ENCODE results near the gene R3HCC1L.

Gene R3HCC1L

DNA sequence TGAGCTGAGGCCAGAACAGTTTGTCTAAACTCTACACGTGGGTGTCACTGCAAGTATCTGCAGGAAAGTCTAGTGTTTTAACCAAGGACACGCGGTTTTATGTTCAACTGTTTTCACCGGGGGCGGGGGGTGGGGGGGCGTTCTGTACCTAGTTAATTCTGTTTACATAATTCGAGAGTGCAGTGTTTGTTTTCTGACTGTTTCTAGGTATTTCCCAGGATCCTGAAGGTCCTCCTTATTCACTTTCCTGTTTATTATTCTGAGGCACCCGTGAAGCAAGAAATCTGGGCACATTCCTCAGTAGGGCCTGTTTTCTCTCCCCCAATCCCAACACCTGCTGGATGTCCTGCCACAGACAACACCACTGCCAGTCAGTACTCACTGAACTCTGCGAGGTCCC is 125.9 kb downstream of the R3HCC1L start:
- no peak for DNase-seq (ENCODE audit: low read depth)

DNA sequence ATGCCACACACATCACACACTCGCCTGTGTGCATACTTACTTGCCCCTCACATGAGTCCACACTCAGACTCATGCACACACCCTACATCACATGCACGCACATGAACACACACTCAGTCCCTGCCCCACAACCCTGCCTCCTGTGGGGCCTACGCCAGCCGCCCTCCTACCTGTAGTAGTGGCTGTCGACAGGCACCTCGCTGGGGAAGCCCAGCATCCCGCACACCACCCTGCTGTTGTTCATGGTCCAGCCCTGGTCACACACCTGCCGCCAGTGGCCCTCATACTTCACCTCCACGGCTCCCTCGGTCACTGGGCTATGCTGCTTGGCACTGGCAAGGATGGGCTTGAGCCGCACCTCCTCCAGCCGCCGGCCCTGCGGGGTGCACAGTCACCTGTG is 126.3 kb downstream of the R3HCC1L start:
- no peak for DNase-seq (ENCODE audit: low read depth)

DNA sequence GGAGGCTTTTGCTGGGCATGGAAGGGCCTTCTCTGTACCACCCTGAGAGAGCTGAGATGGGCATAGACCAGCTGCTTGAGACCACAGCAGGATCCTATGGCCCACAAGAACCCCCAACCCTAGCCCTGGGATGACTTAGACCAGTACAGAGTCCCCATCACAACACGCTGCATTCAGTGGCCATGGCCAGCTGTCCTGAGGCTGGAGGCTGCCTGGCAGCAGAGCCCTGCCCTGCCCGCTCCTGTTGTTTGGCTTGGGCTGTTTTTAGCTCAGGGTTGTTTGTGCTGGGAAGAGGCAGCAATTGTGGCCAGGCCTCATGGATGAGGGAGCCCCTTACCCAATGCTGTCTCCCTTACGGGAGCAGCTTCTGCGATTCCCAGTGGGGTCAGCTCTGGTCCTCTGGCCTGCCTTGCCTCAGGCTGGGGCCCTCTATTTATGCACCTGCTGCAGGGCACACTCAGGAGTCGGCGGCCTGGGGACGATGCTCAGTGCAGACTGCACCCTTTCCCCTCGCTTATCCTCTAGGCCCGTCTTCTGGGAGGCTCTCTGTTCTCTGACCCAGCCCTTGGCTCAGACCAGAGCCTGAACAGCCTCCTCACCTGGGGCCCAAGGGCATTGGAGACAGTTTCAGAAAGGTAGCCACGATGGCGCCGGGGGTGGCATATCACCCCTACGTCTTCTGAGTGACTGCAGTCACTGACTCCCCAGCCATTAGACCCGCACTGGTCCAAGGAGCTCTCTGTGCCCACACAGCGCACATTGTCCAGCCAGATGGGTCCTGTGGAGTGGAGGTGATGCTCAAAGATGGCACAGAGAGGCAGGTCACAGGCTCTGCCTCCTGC is 127.2 kb downstream of the R3HCC1L start:
- no peak for DNase-seq (ENCODE audit: low read depth)

DNA sequence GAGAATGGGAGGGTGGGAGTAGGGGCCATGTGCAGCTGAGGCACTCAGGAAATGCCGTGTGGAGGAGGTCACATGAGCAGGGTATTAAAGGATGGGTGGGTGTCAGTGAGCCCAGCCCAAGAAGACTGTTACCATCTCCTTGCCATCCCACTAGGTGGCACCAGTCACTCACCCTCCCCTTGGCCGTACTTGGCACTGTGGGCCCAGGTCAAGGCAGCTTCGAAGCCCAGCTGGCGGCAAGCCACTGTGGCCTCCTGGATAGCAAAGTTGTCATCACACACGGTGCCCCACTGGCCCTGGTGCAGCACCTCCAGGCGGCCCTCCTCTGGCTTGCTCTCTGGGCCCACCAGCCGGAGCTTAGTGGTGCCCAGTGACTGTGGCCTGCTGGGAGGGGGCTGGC is 128.1 kb downstream of the R3HCC1L start:
- DNase-seq (ENCODE audit: low read depth) = no peak

DNA sequence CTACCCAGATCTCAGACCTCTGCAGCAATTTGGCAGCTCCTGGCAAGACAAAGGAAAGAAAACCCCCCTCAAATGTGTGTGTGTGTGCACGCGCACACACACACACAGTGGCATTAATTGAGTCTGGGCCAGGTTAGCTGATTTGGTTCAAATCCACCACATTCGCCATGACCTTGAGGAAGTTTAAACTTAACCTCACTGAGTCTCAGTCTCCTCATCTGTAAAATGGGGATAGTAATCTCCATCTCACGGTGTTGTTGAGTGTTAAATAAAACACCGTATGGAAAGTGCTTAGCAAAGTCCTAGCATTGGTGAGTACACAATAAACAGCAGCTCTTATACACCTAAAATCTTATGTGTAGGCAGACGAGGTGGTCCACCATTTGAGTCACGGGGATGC is 128.6 kb downstream of the R3HCC1L start:
- DNase-seq (ENCODE audit: low read depth) = no peak

DNA sequence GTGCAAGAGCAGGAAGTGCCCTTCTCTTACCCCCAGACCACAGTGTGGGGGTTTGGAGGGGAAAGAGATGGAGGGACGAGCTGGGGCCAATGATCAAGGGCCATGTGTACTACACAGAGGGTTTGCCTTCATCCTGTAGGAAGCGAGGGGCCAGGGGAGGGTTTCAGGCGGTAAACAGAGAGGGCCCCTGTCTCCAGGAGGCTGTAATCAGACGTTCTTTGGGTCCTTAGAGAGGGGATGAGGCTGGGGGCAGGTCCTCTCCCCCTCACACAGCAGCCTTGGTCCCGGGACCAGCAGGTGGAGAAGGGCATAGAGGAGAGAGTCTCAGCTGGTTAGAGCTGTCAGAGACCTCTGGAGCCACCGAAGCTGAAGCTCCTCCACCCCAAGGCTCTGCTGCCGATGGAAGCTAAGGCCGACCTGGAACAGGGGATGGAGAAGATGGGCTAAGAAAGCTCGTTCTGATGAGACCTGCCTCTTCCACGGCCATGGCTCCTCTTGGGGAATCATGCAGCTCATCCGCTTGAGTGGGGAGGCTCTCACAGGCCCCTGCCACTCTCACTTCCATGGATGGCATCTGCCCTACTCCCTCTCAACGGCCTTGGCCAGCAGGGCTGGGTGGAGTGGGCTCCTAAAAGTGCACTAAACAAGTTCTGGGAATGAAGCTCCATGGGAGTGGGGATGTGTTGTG is 130.1 kb downstream of the R3HCC1L start:
- DNase-seq (ENCODE audit: low read depth) = no peak

DNA sequence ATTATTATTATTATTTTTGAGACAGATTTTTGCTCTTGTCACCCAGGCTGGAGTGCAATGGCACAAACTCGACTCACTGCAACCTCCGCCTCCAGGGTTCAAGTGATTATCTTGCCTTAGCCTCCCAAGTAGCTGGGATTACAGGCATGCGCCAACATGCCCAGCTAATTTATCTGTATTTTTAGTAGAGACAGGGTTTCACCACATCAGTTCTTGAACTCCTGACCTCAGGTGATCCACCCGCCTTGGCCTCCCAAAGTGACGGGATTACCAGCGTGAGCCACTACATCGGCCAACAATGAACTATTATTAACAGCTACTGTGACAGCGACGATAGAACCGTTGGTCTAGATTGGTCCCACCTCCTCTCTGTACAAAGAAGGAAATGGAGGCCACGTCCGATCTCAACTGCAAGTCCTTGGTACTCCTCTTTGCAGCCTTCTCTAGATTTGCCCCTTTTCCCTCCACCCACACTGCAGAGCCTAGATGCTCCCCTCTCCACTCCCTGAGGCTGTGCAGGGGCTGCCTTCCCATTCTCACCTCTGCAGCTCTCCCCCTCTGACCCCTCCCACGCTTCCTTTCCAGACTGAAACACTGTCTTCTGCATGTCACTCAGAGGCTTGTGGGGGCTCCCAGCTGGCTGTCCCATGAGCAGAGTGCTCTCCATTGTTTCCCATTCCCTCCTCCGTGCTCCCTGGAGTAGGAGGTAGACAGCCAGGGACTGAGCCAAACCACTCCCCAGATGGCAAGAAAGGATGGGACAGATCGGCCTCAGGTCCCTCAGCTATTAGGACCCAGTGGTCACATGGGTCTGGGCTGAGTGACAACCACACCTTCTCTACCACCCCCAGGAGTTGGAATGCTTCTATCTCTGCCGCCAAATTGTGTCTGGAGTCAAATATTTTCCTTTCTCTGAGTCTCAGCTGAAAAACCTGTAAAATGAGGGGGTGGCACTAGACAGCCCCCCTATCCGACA is 131.2 kb downstream of the R3HCC1L start:
- DNase-seq (ENCODE audit: low read depth) = no peak

DNA sequence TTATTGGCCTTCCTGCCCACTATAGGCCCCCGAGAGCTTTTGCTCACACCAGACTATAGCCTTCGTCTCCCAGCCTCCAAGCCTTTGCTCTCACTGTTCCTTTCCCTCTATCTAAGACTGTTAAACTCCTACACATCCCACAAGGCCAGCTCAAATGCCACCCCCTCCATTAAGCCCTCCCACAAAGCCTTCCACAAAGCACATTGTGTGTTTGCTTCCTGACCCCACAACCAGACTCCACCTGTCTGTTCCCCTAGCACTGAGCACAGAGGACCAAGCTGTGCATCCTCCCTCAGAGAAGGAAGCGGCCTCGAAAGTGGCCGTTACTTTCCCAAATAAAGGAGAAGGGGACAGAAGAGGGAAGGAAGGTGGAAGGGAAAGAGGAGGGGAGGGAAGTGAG is 132.2 kb downstream of the R3HCC1L start:
- DNase-seq (ENCODE audit: low read depth) = no peak

DNA sequence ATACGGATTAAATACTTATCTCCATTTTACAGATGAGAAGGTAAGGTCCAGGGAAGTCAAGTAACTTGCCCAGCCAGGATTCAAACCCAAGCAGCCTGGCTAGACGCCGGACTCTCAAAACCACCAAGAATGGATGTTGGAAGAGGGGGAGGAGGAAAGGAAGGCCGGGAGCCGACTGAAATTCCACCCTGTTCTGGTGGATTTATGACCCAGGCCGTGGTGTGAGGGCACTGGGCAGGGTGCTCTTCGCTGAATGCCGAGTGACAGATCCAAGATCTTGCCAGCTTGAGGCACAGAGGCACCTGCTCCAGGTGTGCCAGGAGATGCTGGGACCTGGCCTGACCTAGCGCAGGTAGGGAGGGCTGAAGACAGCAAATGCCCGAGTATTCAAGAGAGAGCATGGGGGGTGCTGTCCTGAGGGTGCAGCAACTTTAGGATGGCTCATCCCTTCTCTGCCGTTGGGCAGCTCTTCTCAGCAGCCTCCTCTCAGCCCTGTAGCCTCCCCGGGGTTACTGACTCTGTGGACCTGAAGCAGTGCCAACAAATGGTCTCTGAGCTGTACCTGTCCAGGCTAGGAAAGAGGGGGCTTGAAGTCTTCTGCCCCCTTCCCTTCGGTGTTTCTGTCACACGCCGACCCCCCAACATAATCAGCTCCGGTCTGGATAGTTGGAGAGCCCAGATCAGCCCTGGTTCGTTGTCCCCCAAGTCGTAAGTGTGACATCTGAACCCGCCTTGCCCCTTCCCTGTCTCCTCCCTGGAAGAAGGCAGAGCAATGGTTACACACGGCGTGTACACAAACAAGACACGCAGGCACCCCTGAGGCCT is 132.8 kb downstream of the R3HCC1L start:
- no peak for DNase-seq (ENCODE audit: low read depth)

DNA sequence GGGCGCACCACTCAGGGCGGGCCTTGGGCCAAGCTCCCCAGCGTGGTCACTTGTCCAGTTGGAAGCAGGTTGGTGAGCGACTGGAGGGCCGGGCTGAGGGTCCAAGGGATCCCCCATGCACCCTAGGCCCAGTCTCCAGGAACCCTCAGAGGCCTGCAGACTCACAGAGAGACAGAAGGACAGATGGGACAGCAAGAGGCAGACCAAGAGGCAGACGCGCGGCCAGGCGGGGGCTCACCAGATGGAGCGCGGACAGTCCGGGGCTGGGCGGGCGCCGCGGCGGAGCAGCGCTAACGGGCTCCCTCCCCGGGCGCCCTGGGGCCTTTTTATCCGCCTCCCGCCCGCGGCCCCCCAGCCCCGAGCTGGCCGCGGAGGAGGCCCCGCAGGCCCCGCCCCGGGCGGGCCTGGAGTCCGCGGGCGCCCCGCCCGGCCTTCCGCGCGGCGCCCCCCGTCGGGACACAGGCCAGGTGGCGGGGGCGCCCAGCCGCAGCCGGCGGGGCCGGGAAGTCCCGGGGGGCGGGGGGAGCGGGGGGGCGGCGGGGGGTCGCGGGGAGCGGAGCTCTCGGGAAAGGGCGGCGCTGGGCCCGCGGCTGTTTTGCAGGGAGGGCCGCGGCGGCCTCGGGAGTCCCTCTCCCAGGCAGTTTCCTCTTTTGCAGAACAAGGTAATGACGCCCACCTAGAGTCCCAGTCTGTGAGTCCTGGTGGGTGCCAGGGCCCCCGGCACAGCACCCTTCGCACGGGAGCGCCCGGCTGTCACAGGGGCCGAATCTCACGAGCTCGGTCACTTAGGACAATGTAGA is 133.6 kb downstream of the R3HCC1L start, which contains the start of gene LOXL4:
LOXL4 (minus strand) TSS at position 301 of the 800 bp plus-strand sequence. CDS start 5,175 bp downstream, outside the sequence.
- DNase-seq (ENCODE audit: low read depth) = no peak

DNA sequence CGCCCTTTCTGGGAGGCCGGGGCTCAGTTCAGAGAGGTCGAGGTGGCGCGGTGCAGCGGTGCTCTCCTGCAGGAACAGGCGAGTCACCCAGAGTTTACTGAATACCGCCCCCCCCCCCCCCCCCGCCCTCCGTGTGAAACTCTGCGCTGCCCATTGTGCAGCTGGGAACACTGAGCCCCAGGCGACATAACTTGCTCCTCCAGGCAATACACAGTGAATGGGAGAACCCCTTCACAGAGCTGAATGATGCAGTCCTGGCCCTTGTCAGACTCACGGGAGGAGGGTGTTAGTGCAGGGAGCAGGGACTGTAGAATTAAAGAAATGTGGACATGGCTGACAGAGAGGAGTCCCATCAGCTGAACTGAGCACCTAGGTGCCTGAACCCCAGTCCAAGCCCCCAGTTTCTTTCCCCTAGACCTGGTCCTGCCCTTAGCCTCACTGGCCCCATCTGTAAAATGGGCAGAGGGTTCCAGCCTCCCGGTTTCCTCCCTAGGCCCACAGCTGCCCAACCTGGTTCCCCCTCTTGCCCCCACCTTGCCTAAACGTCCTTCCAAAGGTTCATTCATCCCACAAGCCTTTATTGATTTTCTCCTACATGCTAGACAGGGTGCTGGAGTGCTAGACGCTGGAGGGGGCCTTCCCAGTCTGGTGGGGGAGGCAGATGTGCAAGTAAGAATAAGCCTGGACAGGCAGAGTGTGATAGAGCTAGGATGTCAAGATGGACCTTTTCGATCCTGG is 134.4 kb downstream of the R3HCC1L start:
- DNase-seq (ENCODE audit: low read depth) = no peak

DNA sequence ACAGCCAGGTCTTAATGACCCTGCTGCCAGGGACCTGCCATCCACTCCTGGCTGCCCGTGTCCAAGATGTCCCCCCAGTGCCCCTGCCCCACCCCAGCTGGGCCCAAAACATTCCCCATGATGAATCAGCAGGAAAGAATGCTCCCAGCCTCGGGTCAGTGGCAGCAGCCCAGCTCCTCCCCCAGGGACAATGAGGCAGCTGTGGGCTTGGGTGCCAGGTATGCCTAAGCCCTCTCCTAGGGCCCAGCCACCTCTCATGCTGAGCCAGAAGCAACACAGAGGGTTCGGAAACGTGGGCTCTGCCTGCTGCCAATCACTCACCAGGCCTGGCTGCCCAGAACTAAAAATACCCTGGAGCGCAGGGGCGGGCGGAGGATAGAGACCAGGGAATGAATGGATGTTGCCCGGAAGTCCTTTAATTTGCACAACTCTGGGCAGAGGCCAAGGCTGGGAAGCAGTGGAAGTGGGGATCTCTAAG is 135.0 kb downstream of the R3HCC1L start:
- no peak for DNase-seq (ENCODE audit: low read depth)

DNA sequence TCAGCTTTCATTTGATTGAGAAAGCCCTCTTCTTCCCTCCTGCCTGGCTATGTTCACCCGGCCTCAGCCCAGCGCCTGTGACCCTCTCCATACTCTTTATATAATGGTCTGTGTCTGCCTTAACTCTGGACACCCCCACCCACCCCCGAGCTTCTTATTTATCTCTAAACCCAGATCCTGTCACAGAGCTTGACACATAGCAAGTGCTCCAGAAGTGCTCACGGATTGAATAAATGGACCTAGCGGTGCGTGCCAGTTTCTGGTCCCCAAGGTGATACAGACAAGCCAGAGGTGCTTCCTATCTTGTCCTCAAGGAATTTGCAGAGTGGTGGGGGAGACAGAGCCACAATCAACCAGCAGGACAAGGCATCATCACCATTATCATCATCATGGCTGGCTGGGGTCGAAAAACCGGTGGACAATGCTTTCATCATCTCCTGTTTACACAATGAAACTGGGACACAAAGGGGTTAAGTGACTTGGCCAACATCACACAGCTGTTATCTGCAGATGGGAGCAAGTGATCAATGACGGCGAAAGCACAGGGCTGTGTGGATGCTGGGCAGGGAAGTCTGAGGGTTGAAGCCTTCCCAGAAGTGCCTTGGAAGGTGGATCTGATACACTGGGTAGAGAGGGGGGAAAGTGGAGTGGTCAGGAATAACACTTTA is 135.8 kb downstream of the R3HCC1L start:
- no peak for DNase-seq (ENCODE audit: low read depth)

DNA sequence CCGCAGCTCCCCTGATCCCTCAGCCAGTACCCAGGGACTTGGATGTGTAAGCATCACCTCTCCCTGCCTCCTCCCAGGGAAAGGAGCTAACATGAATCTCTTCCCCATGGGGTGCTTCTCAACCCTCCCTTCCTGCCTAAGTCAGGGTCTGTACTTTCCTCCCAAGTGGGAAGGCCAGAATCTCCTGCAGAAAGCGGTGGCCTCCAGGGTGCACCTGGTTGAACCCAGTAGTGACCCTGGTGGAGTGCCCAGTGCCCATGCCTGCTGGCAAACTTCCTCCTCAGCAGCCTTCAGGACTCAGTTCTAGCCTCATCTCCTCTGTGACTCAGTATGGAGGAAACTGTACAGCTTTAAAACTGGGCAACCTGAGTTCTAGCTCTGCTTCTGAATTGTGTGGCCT is 136.3 kb downstream of the R3HCC1L start:
- no peak for DNase-seq (ENCODE audit: low read depth)

DNA sequence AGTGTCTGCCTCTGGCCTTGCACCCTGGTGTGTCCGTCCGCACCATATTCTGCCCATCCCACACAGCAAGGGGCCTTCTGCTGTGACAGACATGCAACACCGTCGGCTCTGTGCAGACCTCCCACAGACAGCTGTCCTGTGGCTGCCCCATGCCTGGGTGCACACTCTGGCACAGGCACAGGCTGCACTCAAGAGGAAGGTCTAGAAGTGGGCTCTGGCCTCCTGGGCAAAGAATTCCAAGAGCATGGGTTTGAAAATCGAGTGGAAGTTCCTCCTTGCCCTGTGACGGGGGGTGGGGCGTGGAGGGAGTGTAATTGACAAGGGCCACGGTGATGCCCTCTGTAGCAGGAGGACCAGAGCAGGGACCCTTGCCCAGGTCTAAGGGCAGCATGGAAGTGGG is 137.8 kb downstream of the R3HCC1L start:
- no peak for DNase-seq (ENCODE audit: low read depth)

DNA sequence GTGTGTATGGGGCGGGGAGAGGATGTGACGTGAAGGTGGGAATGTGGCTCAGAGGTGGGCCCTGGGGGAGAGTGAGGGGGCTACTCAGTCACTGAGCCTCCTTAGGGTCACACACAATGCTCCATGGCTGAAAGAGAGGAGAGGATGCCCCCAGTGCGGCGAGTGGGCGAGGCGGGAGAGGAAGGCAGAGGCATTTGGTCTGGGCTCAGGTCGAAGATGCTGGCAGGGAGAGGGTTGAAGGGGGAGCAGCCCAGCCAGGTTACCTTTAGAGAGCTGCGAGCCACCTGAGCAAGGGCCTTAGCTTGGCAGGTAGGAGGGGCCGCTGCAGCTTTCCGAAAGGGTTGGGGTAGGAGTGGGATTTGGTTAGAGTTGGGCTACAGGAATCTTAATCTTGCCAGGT is 138.2 kb downstream of the R3HCC1L start:
- DNase-seq (ENCODE audit: low read depth) = no peak

DNA sequence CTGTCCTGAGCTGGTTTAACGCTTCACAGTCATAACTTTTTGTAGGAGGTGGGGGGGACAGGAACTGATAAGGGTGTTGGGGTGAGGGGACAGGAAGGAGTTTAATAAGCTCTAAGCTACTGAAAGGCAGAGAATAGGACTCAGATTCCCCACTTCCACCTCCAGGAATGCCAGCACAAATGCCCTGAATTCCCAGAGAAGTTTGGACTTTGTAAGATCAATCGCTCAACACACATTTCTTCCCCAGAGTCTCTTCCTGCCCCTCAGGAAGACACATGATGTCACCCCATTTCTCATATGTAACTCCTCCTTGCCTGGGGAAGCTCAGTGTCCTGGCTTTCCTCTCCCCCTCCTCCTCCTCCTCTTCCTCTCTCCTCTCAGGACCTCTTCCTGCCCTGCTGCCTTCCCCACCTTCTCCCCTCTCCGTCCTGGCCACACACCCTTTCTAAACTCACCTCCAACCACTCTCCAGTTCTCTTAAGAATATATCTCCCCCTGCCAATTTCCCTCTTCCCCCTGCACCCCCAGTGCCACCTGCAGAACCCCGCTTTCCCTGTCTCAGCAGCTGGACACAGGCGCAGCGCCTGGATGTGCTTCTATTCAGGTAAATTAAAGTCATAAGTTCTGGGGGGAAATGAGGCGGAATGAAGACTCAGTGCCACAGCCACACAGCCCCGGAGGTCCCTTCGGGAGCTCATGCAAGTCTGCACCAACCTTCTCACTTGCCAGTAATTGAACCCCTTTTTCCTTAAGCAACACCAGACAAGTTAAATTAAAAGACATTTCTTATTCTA is 138.8 kb downstream of the R3HCC1L start:
- no peak for DNase-seq (ENCODE audit: low read depth)

DNA sequence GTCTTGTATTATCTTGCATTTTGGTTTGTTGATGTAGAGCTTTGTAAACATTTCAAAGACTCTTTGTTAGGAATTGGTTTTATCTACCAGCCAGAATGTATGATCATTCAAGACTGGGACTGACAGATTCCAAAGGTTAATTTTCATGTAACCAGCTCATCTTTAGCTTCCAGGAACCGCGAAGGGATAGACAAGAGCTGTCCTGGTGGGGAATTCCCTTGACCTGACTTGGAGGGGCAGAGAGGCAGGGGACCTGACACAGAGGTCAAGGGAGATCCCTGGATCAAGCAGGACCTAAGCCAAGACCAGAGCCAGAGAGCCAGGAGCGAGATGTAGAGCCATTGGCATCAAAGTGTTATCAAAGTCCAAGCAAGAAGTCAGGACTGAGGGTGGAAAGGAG is 140.1 kb downstream of the R3HCC1L start:
- DNase-seq (ENCODE audit: low read depth) = no peak
